Endodermal cell (in vitro differentiated cells): Measurements from ENCODE around the gene SELENOV. TPM values are rescaled to one million over a fixed set of nuclear protein-coding genes. Genes with fewer than 3 reads are reported as not detected.

Source experiments
- DNase-seq: peaks from one replicate; pipeline ENCODE4 v3.0.0-alpha.2; 2017
- H3K27ac ChIP-seq: 2 replicates; pipeline ENCODE4 v1.5.1; 2013; ENCODE audit warnings: mild to moderate bottlenecking, low read depth, low read length, moderate library complexity
- H3K27me3 ChIP-seq: 2 replicates; pipeline ENCODE4 v1.6.1; 2013; ENCODE audit warnings: mild to moderate bottlenecking, low read length, moderate library complexity; ENCODE audit not compliant: insufficient read depth, control insufficient read depth, poor library complexity, severe bottlenecking
- H3K36me3 ChIP-seq: 2 replicates; pipeline ENCODE4 v1.7.0; 2013; ENCODE audit warnings: mild to moderate bottlenecking, low read length, moderate library complexity; ENCODE audit not compliant: control insufficient read depth, insufficient read depth
- H3K4me1 ChIP-seq: one replicate; pipeline ENCODE4 v1.7.0; 2013; ENCODE audit warnings: low read length; ENCODE audit not compliant: control insufficient read depth, insufficient read depth
- H3K4me3 ChIP-seq: 2 replicates; pipeline ENCODE4 v1.5.1; 2013; ENCODE audit warnings: mild to moderate bottlenecking, low read length, moderate library complexity
- H3K9ac ChIP-seq: 2 replicates; pipeline ENCODE4 v1.6.1; 2013; ENCODE audit warnings: mild to moderate bottlenecking, low read length, moderate library complexity; ENCODE audit not compliant: poor library complexity, severe bottlenecking; ENCODE audit errors: extremely low read depth
- H3K9me3 ChIP-seq: 2 replicates; pipeline ENCODE4 v1.6.1; 2013; ENCODE audit warnings: mild to moderate bottlenecking, low read length, moderate library complexity; ENCODE audit not compliant: control insufficient read depth
- H3K27ac Mint-ChIP-seq: 2 replicates; pipeline ENCODE4 v1.8.0; 2020; ENCODE audit warnings: mixed read lengths
- H3K27me3 Mint-ChIP-seq: 2 replicates; pipeline ENCODE4 v1.8.0; 2021; ENCODE audit warnings: mild to moderate bottlenecking, mixed read lengths; ENCODE audit not compliant: insufficient read depth
- H3K36me3 Mint-ChIP-seq: 2 replicates; pipeline ENCODE4 v1.8.0; 2020; ENCODE audit warnings: low read depth, mixed read lengths
- H3K4me1 Mint-ChIP-seq: 2 replicates; pipeline ENCODE4 v1.8.0; 2020; ENCODE audit warnings: mixed read lengths
- H3K4me3 Mint-ChIP-seq: 2 replicates; pipeline ENCODE4 v1.8.0; 2020; ENCODE audit warnings: mild to moderate bottlenecking, moderate library complexity, mixed read lengths
- H3K9me3 Mint-ChIP-seq: 2 replicates; pipeline ENCODE4 v1.8.0; 2020; ENCODE audit warnings: mild to moderate bottlenecking, mixed read lengths
- CTCF ChIP-seq: fragments of 200-600 bp; sonication (generic); conservative IDR thresholded peaks from 2 replicates; pipeline ENCODE4 v1.5.0; 2021; ENCODE audit warnings: antibody characterized with exemption, mild to moderate bottlenecking
- WGBS, 2 experiments: methylation state at CpG; one replicate each; pipeline versions ENCODE4 v1.1.5 to v1.1.7; 2013; ENCODE audit warnings: missing lambda C conversion rate in 2 of 2, mixed read lengths in 1 of 2; ENCODE audit not compliant: insufficient coverage in 1 of 2, insufficient read length in 1 of 2; 5-methylcytosine and 5-hydroxymethylcytosine counted together
- total RNA-seq, 2 donors: library from RNA; stranded (reverse); fragmentation: NEBNext Ultra II Directional in 1 of 2; extraction: Animal tissue kit (Norgen Biotek cat#: 25700) in 1 of 2; gene quantifications; 2 replicates in 1 of 2; 3 replicates in 1 of 2; pipeline ENCODE4 v1.2.1, GENCODE V29; 2021

SELENOV gene
- total RNA-seq, 2 donors from 2014 or later: 8.7 to 15.3 TPM

GRCh38 chr19:39498798-39499642 is 15.9 kb upstream of the SELENOV start, which contains the start of gene DLL3:
Gene DLL3 (plus strand): TSS chr19:39498947. CDS start chr19:39498975, 28 bp downstream.
- no peak within 1 kb of the TSS for H3K27ac Mint-ChIP-seq
- 7 to 11% methylated on average over 7 to 59 of the region's 60 CpGs for WGBS, 2 experiments

GRCh38 chr19:39499932-39500331 is 15.0 kb upstream of the SELENOV start:
- no peaks in the 10 kb centered on the region for H3K9me3 ChIP-seq
- H3K4me1 ChIP-seq: no peaks in the 10 kb centered on the region
- no peak overlapping the region for H3K4me3 ChIP-seq
- H3K36me3 Mint-ChIP-seq: no peaks in the 10 kb centered on the region
- peaks cover 9% of the 10 kb centered on the region for H3K4me1 Mint-ChIP-seq
- H3K9ac ChIP-seq: no peak overlapping the region
- peaks cover 54% of the 10 kb centered on the region for H3K27me3 ChIP-seq
- DNase-seq: no peak
- H3K36me3 ChIP-seq: no peaks in the 10 kb centered on the region
- H3K27ac Mint-ChIP-seq: no peak overlapping the region
- peaks cover 66% of the 10 kb centered on the region for H3K27me3 Mint-ChIP-seq
- H3K9me3 Mint-ChIP-seq: peaks cover 3% of the 10 kb centered on the region
- WGBS, 2 experiments: 82 to 83% methylated on average over 6 to 8 of the region's 8 CpGs
- no peak for TF ChIP-seq CTCF
- H3K4me3 Mint-ChIP-seq: no peak overlapping the region
- no peak overlapping the region for H3K27ac ChIP-seq

More at GRCh38 chr19:39498798-39499642, 15.9 kb upstream of the SELENOV start, which contains the start of gene DLL3:
- H3K4me3 ChIP-seq: peak within 1 kb of the TSS; percentile 61
- TF ChIP-seq CTCF: no peak
- DNase-seq: peak; percentile 86
- peak within 1 kb of the TSS; percentile 94 for H3K27ac ChIP-seq
- H3K27me3 ChIP-seq: peaks cover 45% of the 10 kb centered on the region
- H3K36me3 ChIP-seq: no peaks in the 10 kb centered on the region
- H3K27me3 Mint-ChIP-seq: peaks cover 57% of the 10 kb centered on the region
- H3K4me1 ChIP-seq: no peaks in the 10 kb centered on the region
- H3K9ac ChIP-seq: no peak within 1 kb of the TSS
- H3K4me1 Mint-ChIP-seq: peaks cover 9% of the 10 kb centered on the region
- peak within 1 kb of the TSS; percentile 42 for H3K4me3 Mint-ChIP-seq
- H3K9me3 ChIP-seq: no peaks in the 10 kb centered on the region
- peaks cover 3% of the 10 kb centered on the region for H3K9me3 Mint-ChIP-seq
- H3K36me3 Mint-ChIP-seq: no peaks in the 10 kb centered on the region

GRCh38 chr19:39500543-39500942 is 14.4 kb upstream of the SELENOV start:
- peaks cover 72% of the 10 kb centered on the region for H3K27me3 Mint-ChIP-seq
- H3K27me3 ChIP-seq: peaks cover 60% of the 10 kb centered on the region

More at GRCh38 chr19:39500543-39500942, 14.4 kb upstream of the SELENOV start:
- Mint-ChIP-seq H3K27ac (no peak overlapping the region), H3K4me3 (no peak overlapping the region), H3K36me3 (no peaks in the 10 kb centered on the region), H3K4me1 (peaks cover 9% of the 10 kb centered on the region), H3K9me3 (peaks cover 3% of the 10 kb centered on the region)
- no peak overlapping the region for H3K9ac ChIP-seq
- no peak overlapping the region for H3K4me3 ChIP-seq
- H3K27ac ChIP-seq: no peak overlapping the region
- H3K36me3 ChIP-seq: no peaks in the 10 kb centered on the region
- no peaks in the 10 kb centered on the region for H3K9me3 ChIP-seq
- DNase-seq: no peak
- H3K4me1 ChIP-seq: no peaks in the 10 kb centered on the region
- no peak for TF ChIP-seq CTCF
- 61 to 89% methylated on average over 1 to 4 of the region's 4 CpGs for WGBS, 2 experiments
